H1 (cell line): ENCODE data around the gene FGD4. TPM values are rescaled to one million over a fixed set of nuclear protein-coding genes. Genes with fewer than 3 reads are reported as not detected.

Source experiments
- CTCF ChIA-PET: fragments of 300-600 bp; sonication (Branson Sonifier 250); formaldehyde crosslinking; loops from one replicate; lab custom pipeline; 2021; ENCODE audit not compliant: partially characterized antibody; lab: Charles Lee
- POLR2A ChIA-PET: fragments of 300-600 bp; sonication (Branson Sonifier 250); formaldehyde crosslinking; loops from one replicate; lab custom pipeline; 2021; ENCODE audit warnings: inconsistent platforms; ENCODE audit not compliant: partially characterized antibody; lab: Charles Lee
- DNase-seq, 2 experiments: peaks; one replicate each; pipeline versions ENCODE4 v3.0.0 to v3.0.0-alpha.2; 2010 to 2022; ENCODE audit warnings: low spot score in 2 of 2, low read depth in 1 of 2, mixed read lengths in 1 of 2
- FAIRE-seq: peaks from 2 replicates; lab custom pipeline; 2011; peaks lifted over from hg19 to GRCh38; lab: Jason Lieb, UNC
- H2AFZ ChIP-seq: 2 replicates; pipeline ENCODE4 v1.8.1; 2012; ENCODE audit warnings: low read length, inconsistent platforms
- H2AK5ac ChIP-seq: 2 replicates; pipeline ENCODE4 v1.6.1; 2013; ENCODE audit warnings: low read depth, low read length
- H2BK120ac ChIP-seq: replicated peaks from 2 replicates; pipeline ENCODE3; 2013; ENCODE audit warnings: low read depth, low read length, inconsistent platforms
- H2BK12ac ChIP-seq: 2 replicates; pipeline ENCODE4 v1.6.1; 2013; ENCODE audit warnings: low read depth, low read length
- H2BK15ac ChIP-seq: 2 replicates; pipeline ENCODE4 v1.6.1; 2013; ENCODE audit warnings: low read length
- H2BK20ac ChIP-seq: 2 replicates; pipeline ENCODE4 v1.6.1; 2013; ENCODE audit warnings: low read length
- H2BK5ac ChIP-seq: 2 replicates; pipeline ENCODE4 v1.6.1; 2013; ENCODE audit warnings: low read depth, low read length
- H3K14ac ChIP-seq: 2 replicates; pipeline ENCODE4 v1.6.1; 2013; ENCODE audit warnings: inconsistent platforms; ENCODE audit not compliant: insufficient read length
- H3K18ac ChIP-seq: 2 replicates; pipeline ENCODE4 v1.6.1; 2013; ENCODE audit warnings: low read length; ENCODE audit errors: extremely low read depth
- H3K23ac ChIP-seq: 2 replicates; pipeline ENCODE4 v1.6.1; 2013; ENCODE audit warnings: inconsistent platforms; ENCODE audit not compliant: insufficient read length
- H3K23me2 ChIP-seq: 2 replicates; pipeline ENCODE4 v1.6.1; 2013; ENCODE audit warnings: low read depth, low read length
- H3K27ac ChIP-seq: 2 replicates; pipeline ENCODE4 v1.6.1; 2011; ENCODE audit warnings: low read depth, low read length, inconsistent platforms
- H3K27me3 ChIP-seq, 4 experiments: replicated peaks in 1 of 4; 1 replicate in 1 of 4; 2 replicates in 3 of 4; pipeline versions ENCODE4 v1.6.1 to v1.8.1; 2011 to 2013; ENCODE audit warnings: low read length in 3 of 4, mild to moderate bottlenecking in 3 of 4, inconsistent platforms in 2 of 4, mixed read lengths in 2 of 4, moderate library complexity in 1 of 4; ENCODE audit not compliant: control insufficient read depth in 3 of 4, insufficient read depth in 3 of 4; ENCODE audit errors: extremely low read depth in 1 of 4
- H3K36me3 ChIP-seq, 4 experiments: 2 replicates each; pipeline versions ENCODE4 v1.6.1 to v1.8.1; 2011 to 2013; ENCODE audit warnings: mild to moderate bottlenecking in 4 of 4, low read length in 3 of 4, moderate library complexity in 2 of 4, control low read depth in 1 of 4, inconsistent platforms in 1 of 4; ENCODE audit not compliant: insufficient read depth in 4 of 4, control insufficient read depth in 2 of 4
- H3K4ac ChIP-seq: replicated peaks from 2 replicates; pipeline ENCODE3; 2013; ENCODE audit warnings: low read length, low read depth, mixed read lengths, inconsistent platforms; ENCODE audit not compliant: insufficient read length
- H3K4me1 ChIP-seq, 4 experiments: replicated peaks in 1 of 4; 1 replicate in 1 of 4; 2 replicates in 3 of 4; pipeline versions ENCODE4 v1.6.1 to v1.8.1; 2011 to 2013; ENCODE audit warnings: low read length in 3 of 4, inconsistent platforms in 2 of 4, mixed read lengths in 1 of 4; ENCODE audit not compliant: insufficient read depth in 4 of 4, control insufficient read depth in 3 of 4
- H3K4me2 ChIP-seq, 2 experiments: 2 replicates each; pipeline versions ENCODE4 v1.6.1 to v1.8.1; 2011 to 2013; ENCODE audit warnings: low read depth in 2 of 2, low read length in 2 of 2, control low read depth in 1 of 2, inconsistent platforms in 1 of 2, mild to moderate bottlenecking in 1 of 2; ENCODE audit not compliant: insufficient read depth in 1 of 2
- H3K4me3 ChIP-seq, 4 experiments: fragments of 200-600, 300-600 bp in 1 of 4; sonication (generic), shearing (Covaris generic), sonication (Bioruptor Twin) in 1 of 4; 2 replicates each; pipeline versions ENCODE4 v1.5.1 to v1.8.1; 2011 to 2016; ENCODE audit warnings: low read length in 4 of 4, low read depth in 3 of 4, control low read depth in 2 of 4, inconsistent platforms in 2 of 4, mild to moderate bottlenecking in 2 of 4, mixed read lengths in 1 of 4, moderate library complexity in 1 of 4; ENCODE audit not compliant: insufficient read depth in 2 of 4; ENCODE audit errors: extremely low read depth in 1 of 4
- H3K56ac ChIP-seq: replicated peaks from 2 replicates; pipeline ENCODE3; 2013; ENCODE audit warnings: low read depth, mild to moderate bottlenecking, mixed read lengths, low read length, inconsistent platforms; ENCODE audit not compliant: insufficient read length
- H3K79me1 ChIP-seq: 2 replicates; pipeline ENCODE4 v1.6.1; 2013; ENCODE audit warnings: low read depth, low read length, control low read depth
- H3K79me2 ChIP-seq, 2 experiments: 2 replicates each; pipeline versions ENCODE4 v1.6.1 to v1.8.1; 2012 to 2013; ENCODE audit warnings: low read length in 2 of 2, mild to moderate bottlenecking in 2 of 2, inconsistent platforms in 1 of 2; ENCODE audit not compliant: insufficient read depth in 2 of 2, control insufficient read depth in 1 of 2
- H3K9ac ChIP-seq, 4 experiments: replicated peaks in 1 of 4; 1 replicate in 1 of 4; 2 replicates in 3 of 4; pipeline versions ENCODE4 v1.6.1 to v1.8.1; 2011 to 2013; ENCODE audit warnings: low read depth in 3 of 4, low read length in 3 of 4, control low read depth in 2 of 4, mild to moderate bottlenecking in 2 of 4, moderate library complexity in 2 of 4, inconsistent platforms in 1 of 4; ENCODE audit errors: extremely low read depth in 1 of 4
- H3K9me3 ChIP-seq, 2 experiments: 2 replicates each; pipeline versions ENCODE4 v1.6.1 to v1.8.1; 2012 to 2013; ENCODE audit warnings: mild to moderate bottlenecking in 2 of 2, moderate library complexity in 2 of 2, control low read depth in 1 of 2, inconsistent platforms in 1 of 2, low read depth in 1 of 2, low read length in 1 of 2, mixed read lengths in 1 of 2; ENCODE audit not compliant: insufficient read depth in 2 of 2
- H4K20me1 ChIP-seq, 2 experiments: replicated peaks in 1 of 2; 2 replicates each; pipeline versions ENCODE3 to v1.8.1; 2011 to 2013; ENCODE audit warnings: inconsistent platforms in 2 of 2, low read length in 2 of 2, mild to moderate bottlenecking in 1 of 2; ENCODE audit not compliant: insufficient read depth in 2 of 2, control insufficient read depth in 1 of 2
- H4K5ac ChIP-seq: 2 replicates; pipeline ENCODE4 v1.6.1; 2013; ENCODE audit warnings: low read length, low read depth, mixed read lengths, inconsistent platforms; ENCODE audit not compliant: insufficient read length
- H4K8ac ChIP-seq: 2 replicates; pipeline ENCODE4 v1.8.0; 2013; ENCODE audit warnings: mild to moderate bottlenecking, moderate library complexity, low read length, inconsistent platforms; ENCODE audit not compliant: insufficient read depth; ENCODE audit errors: extremely low read depth
- H4K91ac ChIP-seq: replicated peaks from 2 replicates; pipeline ENCODE3; 2013; ENCODE audit warnings: low read length, mixed read lengths, inconsistent platforms; ENCODE audit not compliant: insufficient read length
- HDAC6 ChIP-seq: IDR thresholded peaks from one replicate; pipeline ENCODE4 v1.7.1; 2012; ENCODE audit warnings: low read depth, mild to moderate bottlenecking, inconsistent platforms, low read length, moderate library complexity
- NANOG ChIP-seq: IDR thresholded peaks from 2 replicates; pipeline ENCODE4 v1.6.1; 2011; ENCODE audit warnings: low read length, low read depth, mild to moderate bottlenecking, inconsistent platforms; ENCODE audit not compliant: insufficient read depth, poor library complexity, severe bottlenecking
- PHF8 ChIP-seq: fragments of 200-600 bp; sonication (generic); conservative IDR thresholded peaks from 2 replicates; pipeline ENCODE4 v1.7.1; 2012; ENCODE audit warnings: low read depth, mild to moderate bottlenecking, inconsistent platforms, low read length, moderate library complexity
- SAP30 ChIP-seq: fragments of 300-600 bp; sonication (generic); IDR thresholded peaks from 2 replicates; pipeline ENCODE4 v1.7.1; 2012; ENCODE audit warnings: low read length, moderate library complexity, mild to moderate bottlenecking, inconsistent platforms; ENCODE audit not compliant: insufficient read depth, insufficient replicate concordance
- SIX5 ChIP-seq: IDR thresholded peaks from 2 replicates; pipeline ENCODE4 v1.6.1; 2011; ENCODE audit warnings: mild to moderate bottlenecking, low read depth, low read length
- SUZ12 ChIP-seq: fragments of 200-600 bp; sonication (generic); IDR thresholded peaks from 2 replicates; pipeline ENCODE4 v1.6.1; 2012; ENCODE audit warnings: mild to moderate bottlenecking, inconsistent platforms, low read length, moderate library complexity, mixed read lengths
- YY1 ChIP-seq: IDR thresholded peaks from 2 replicates; pipeline ENCODE4 v1.6.1; 2011; ENCODE audit warnings: low read depth, mild to moderate bottlenecking, low read length
- WGBS, 2 experiments: shearing (Covaris generic) in 1 of 2; methylation state at CpG; one replicate each; pipeline versions ENCODE4 v1.1.6 to v1.1.7; 2013 to 2015; ENCODE audit warnings: low lambda C conversion rate in 2 of 2, mixed read lengths in 2 of 2, inconsistent platforms in 1 of 2, low coverage in 1 of 2, missing lambda C conversion rate in 1 of 2; ENCODE audit not compliant: insufficient replicate concordance in 2 of 2, insufficient coverage in 1 of 2, insufficient read length in 1 of 2; ENCODE audit errors: extremely low coverage in 1 of 2, missing lambda C conversion rate in 1 of 2; 5-methylcytosine and 5-hydroxymethylcytosine counted together
- polyA plus RNA-seq, 7 experiments: library from polyadenylated mRNA; depleted of rRNA in 3 of 7; stranded (reverse) in 5 of 7; unstranded in 2 of 7; fragments of >200 nt in 5 of 7; fragments of 200-250 nt in 2 of 7; gene quantifications; 1 replicate in 5 of 7; 2 replicates in 1 of 7; 4 replicates in 1 of 7; pipeline versions ENCODE4 v1.2.1 to v1.2.3, GENCODE V29; 2011 to 2013; ENCODE audit warnings: missing spikeins in 2 of 7, mixed read lengths in 2 of 7
- total RNA-seq: library from RNA; stranded (reverse); fragmentation: NEBNext Ultra II Directional; extraction: Animal tissue kit (Norgen Biotek cat#: 25700); gene quantifications from 2 replicates; pipeline ENCODE4 v1.2.1, GENCODE V29; 2021
- TF ChIP-seq, protein P1 (sequence below), 3 experiments: IDR thresholded peaks; 1 replicate in 2 of 3; 2 replicates in 1 of 3; pipeline versions ENCODE4 v1.5.1 to v1.6.1; 2011; ENCODE audit warnings: low read length in 3 of 3, mild to moderate bottlenecking in 3 of 3, inconsistent platforms in 2 of 3, low read depth in 1 of 3, moderate library complexity in 1 of 3; ENCODE audit not compliant: insufficient read depth in 1 of 3; ENCODE audit errors: control extremely low read depth in 1 of 3

FGD4 gene
- total and polyA plus RNA-seq, 2 of the 8 experiments (the other 6 are each of a cell fraction or from before 2014, with no cell fraction given): 8.5 to 48.2 TPM

DNA sequence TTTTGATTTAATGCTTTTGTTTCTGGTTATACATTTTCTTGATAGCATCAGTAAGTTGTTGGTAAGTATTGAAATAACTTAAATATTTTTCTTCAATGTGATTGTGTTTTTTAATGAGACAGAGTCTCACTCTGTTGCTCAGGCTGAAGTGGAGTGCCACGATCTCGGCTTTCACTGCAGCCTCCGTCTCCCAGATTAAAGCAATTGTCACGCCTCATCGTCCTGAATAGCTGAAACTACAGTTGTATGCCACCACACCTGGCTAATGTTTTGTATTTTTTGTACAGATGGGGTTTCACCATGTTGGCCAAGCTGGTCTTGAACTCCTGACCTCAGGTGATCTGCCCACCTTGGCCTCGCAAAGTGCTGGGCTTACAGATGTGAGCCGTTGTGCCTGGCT lies 78.8 kb downstream of the FGD4 start:
- ChIA-PET POLR2A (interaction anchor here (4.0 kb wide), 1 partner anchor 12 kb away, joined by 19 read pairs; no protein-coding TSS in a partner anchor), CTCF (interaction anchor here (0.6 kb wide), 1 partner anchor 49 kb away, joined by 3 read pairs; no protein-coding TSS in a partner anchor)
- Histone ChIP-seq H3K36me3 (peaks cover 0 to 21% (median 0%) of the 10 kb centered on the region in 4 experiments; a peak in 3 of 8 replicates), H3K56ac (no peak overlapping the region), H3K79me1 (peaks cover 6% of the 10 kb centered on the region; the same call in 1 of the 2 replicates), H3K4ac (no peak overlapping the region), H4K5ac (no peak overlapping the region), H3K4me2 (no peak overlapping the region), H3K27ac (no peak overlapping the region), H3K23ac (no peak overlapping the region), H3K18ac (no peak overlapping the region), H3K4me3 (no peak overlapping the region), H3K23me2 (no peaks in the 10 kb centered on the region), H2BK15ac (no peak overlapping the region), H3K14ac (no peak overlapping the region), H2BK5ac (no peak overlapping the region), H2BK120ac (no peak overlapping the region), H3K4me1 (no peaks in the 10 kb centered on the region; a peak in 2 of 7 replicates), H3K27me3 (no peaks in the 10 kb centered on the region), H4K8ac (no peak overlapping the region), H2AK5ac (no peak overlapping the region), H2BK20ac (no peak overlapping the region), H4K20me1 (peaks cover 0 to 3% of the 10 kb centered on the region in 2 experiments), H4K91ac (no peak overlapping the region), H3K79me2 (peaks cover 0 to 79% of the 10 kb centered on the region in 2 experiments; a peak in 2 of 4 replicates), H3K9ac (no peak overlapping the region), H2AFZ (no peak overlapping the region), H2BK12ac (no peak overlapping the region), H3K9me3 (no peaks in the 10 kb centered on the region)
- TF ChIP-seq PHF8 (no peak), HDAC6 (no peak), SAP30 (no peak), SIX5 (no peak), SUZ12 (no peak), YY1 (no peak), NANOG (no peak)
- TF ChIP-seq, protein P1, sequence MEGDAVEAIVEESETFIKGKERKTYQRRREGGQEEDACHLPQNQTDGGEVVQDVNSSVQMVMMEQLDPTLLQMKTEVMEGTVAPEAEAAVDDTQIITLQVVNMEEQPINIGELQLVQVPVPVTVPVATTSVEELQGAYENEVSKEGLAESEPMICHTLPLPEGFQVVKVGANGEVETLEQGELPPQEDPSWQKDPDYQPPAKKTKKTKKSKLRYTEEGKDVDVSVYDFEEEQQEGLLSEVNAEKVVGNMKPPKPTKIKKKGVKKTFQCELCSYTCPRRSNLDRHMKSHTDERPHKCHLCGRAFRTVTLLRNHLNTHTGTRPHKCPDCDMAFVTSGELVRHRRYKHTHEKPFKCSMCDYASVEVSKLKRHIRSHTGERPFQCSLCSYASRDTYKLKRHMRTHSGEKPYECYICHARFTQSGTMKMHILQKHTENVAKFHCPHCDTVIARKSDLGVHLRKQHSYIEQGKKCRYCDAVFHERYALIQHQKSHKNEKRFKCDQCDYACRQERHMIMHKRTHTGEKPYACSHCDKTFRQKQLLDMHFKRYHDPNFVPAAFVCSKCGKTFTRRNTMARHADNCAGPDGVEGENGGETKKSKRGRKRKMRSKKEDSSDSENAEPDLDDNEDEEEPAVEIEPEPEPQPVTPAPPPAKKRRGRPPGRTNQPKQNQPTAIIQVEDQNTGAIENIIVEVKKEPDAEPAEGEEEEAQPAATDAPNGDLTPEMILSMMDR (IDR thresholded peaks at IDR 0.05; ENCODE audit: control extremely low read depth in 1 of 3, insufficient read depth in 1 of 3, low read depth in 1 of 3, low read length in 3 of 3): no peak
- DNase-seq (no peak), FAIRE-seq (no peak)
- 93% methylated on average over 7 of the region's 7 CpGs; no CpG with 5 or more reads in 1 of the 2 experiments for WGBS, 2 experiments
